Activated CD8-positive, alpha-beta memory T cell treated with anti-CD3 and anti-CD28 coated beads for 24 hours (primary cell): Measurements from ENCODE around the gene MAPK10.

Experiments used
- DNase-seq: peaks from one replicate; pipeline ENCODE4 v3.0.0-alpha.2; 2020

Gene MAPK10

DNA sequence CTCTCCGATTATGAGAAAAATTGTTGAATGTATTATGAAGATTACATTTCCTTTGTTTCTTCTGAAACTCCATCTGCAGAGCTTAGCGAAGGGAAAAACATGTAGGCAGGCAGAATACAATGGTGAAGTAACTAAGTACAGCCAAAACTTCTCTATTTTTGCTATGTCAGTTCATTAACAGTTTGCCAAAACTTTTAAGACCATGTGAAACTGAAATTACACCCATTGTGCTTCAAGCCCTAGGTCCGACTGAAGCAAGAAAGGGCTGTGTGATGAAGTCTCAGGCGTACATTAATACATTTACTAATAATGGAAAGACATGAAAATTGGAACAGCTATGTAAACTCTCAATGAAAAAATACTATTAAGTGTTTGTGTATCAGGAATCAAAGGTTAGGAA is 398.0 kb downstream of the MAPK10 start:
- DNase-seq = no peak

- no peak for DNase-seq
These were observed 403.4 kb downstream of the MAPK10 start for GRCh38 chr4:85956293-85956945.

- DNase-seq = no peak
These were observed 404.1 kb downstream of the MAPK10 start for GRCh38 chr4:85955620-85956292.

- no peak for DNase-seq
These were observed 406.2 kb downstream of the MAPK10 start for GRCh38 chr4:85953651-85954018.

DNA sequence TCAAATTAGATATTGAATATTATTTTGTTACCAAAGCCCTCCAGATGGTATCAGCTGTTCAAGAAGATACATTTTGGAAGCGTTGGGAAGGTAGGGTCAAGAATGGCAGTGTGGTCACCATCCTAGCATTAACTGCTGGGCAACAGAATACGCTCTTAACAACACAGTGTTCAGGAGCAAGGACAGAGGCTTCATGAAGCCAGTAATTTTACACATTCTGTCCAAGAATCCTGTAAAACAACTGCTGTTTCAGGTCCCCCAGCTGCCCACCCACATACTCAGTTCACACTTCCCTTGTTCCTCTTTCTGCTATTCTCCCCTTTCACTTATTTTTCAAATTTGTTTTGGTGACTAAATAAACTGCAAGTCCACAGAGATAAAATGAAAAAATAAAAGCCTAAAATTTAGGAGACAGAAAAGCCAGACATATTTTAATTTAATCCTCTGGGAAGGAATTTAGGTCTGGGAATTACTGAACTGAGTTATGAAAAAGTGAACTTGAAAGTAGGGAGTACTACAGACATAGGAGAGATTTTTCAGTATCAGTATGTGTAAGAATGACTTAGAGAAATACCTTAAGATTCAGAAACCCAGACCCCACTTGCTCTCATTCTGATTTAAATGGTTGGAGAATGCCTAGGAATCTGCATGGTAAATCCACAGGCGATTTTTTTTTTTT is 406.7 kb downstream of the MAPK10 start:
- no peak for DNase-seq

- DNase-seq = no peak
These were observed 407.3 kb downstream of the MAPK10 start for GRCh38 chr4:85952528-85952927.

GRCh38 chr4:85951099-85951498 is 408.8 kb downstream of the MAPK10 start:
- no peak for DNase-seq

GRCh38 chr4:85946821-85947220 is 413.0 kb downstream of the MAPK10 start:
- DNase-seq = no peak

GRCh38 chr4:85942107-85942506 is 417.7 kb downstream of the MAPK10 start:
- DNase-seq = no peak

DNA sequence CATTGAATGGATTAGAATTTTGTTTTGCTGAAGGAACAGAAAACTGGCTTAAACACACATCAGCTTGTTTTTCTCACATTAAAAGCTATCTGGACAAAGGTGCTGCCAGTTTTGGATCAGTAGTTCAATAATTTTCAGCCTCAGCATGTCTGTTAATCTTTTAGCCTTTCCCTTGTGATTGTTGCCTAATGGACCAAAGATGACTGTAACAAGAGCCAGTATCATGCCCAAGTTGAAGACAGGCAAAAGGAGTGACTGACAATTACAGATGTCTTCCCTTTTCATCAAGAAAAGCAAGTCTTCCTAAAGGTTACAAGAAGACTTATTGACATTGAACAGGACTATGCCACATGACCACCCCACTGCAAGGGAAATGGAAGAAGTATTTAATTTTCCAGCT is 419.7 kb downstream of the MAPK10 start:
- DNase-seq = no peak
